HT-29 (cell line): ENCODE measurements around the gene GIGYF1. TPM values are rescaled to one million over a fixed set of nuclear protein-coding genes. Genes with fewer than 3 reads are reported as not detected.
A peak's percentile ranks its signal among the peaks of the same experiment; 100 is the strongest.

Experiments used
- DNase-seq: peaks from one replicate; pipeline ENCODE4 v3.0.0-alpha.2; 2015; ENCODE audit warnings: low spot score
- total RNA-seq: library from RNA; depleted of rRNA; stranded (reverse); fragments of >200 nt; shearing (Covaris generic); gene quantifications from 2 replicates; pipeline ENCODE4 v1.2.3, GENCODE V29; 2014

Gene GIGYF1
- total RNA-seq, 1 experiment from 2014 or later, result 46.9 TPM

- DNase-seq, result no peak
Measured at GRCh38 chr7:100684534-100685042, 9.5 kb downstream of the GIGYF1 start.

DNA sequence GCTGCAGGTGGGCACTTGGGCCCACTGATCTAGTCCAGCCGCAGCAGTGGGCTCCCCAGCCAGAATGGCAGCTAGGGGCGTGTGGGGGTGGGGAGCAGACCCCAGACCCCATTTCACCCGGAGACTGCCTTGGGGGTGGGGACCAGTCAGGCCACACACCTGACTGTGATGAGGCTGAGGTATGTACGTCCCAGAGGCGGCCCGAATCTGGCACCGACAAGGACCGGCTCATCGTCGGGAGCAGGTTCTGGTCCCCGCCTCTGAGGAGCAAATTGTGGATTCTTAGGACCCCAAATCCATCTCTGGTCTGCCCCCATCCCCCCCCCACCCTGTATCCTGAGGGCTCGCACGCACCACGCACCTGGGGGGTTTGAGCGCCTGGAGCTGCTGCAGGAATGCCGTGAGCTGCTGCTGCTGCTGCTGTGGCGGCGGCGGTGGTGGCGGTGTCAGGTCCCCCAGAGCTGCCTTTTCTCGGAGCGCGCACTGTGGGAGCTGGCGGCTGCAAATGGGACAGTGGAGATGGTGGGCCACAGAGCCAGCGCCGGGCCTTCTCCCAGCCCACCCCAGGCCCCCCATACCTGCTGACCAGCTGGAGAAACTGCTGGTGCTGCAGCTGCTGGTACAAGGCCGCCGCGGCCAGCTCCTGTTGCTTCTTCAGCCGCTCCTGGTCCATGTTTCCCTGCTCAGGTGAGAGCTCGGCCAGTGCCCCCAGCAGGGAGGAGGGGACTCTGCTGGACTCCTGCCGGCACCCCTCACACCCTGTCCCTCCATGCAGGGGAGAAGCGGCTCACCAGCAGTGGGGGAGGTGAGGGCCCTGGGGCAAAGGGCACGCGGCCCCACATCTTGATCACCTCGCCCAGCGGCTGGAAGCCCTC is 10.2 kb downstream of the GIGYF1 start:
- no peak for DNase-seq

GRCh38 chr7:100682991-100683658 is 10.9 kb downstream of the GIGYF1 start:
- no peak for DNase-seq

DNA sequence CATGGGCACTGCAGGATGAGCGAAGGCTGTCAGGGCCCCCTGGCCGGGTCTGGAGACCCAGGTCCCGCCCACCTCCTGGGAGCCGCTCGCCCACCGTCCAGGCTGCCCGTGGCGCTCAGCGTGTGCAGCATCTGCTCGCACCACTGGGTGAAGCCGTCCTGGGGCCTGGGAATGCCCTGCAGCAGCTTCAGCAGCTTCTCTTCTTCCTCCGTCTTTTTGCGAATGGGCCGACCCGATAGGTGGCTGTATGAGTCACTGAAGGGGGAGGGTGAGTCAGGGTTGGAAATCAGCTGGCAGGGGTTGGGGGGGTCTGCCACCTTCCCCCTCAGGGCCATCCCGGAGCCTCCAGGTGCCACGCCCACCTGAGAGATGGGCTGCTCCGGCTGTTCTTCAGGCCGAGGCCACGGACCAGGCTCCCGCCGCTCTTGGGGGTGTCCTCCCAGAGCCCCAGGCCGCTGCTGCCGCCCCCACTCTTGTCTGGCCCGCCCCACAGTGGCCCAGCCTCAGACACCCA is 11.8 kb downstream of the GIGYF1 start:
- no peak for DNase-seq

DNA sequence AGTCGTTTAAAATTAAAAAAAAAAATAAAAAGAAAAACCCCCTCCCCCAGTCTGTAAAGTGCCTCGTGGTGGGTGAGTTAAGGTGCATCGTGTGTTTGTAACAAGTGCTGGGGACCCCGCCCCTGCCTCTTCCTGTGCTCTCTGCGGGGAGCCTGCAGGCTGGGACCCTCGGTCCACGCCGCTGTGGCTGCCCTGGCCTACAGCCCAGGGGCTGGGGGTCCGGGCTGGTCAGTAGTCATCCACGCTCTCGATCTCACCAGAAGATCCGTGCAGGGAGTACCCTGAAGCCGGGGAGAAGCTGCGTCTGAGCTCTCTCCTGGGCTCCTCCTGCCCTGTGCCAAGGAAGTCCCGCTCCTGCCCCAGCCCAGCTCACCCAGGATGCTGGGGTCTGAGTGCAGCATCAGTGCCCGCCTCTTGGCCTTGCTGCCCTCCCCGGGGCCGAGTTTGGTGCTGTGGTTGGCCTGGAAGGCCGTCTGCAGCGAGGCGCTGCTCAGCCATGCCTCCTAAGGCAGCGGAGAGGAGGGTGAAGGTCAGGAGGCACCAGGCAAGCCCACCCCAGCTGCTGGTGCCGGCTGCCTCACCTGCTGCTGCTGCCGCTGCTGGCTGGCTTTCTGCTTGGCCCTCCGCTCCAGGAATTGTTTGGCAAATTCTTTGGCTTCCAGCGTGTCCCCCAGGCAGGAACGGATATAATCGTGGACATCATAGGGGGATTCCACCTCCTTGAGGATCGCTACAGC is 12.4 kb downstream of the GIGYF1 start:
- no peak for DNase-seq

DNA sequence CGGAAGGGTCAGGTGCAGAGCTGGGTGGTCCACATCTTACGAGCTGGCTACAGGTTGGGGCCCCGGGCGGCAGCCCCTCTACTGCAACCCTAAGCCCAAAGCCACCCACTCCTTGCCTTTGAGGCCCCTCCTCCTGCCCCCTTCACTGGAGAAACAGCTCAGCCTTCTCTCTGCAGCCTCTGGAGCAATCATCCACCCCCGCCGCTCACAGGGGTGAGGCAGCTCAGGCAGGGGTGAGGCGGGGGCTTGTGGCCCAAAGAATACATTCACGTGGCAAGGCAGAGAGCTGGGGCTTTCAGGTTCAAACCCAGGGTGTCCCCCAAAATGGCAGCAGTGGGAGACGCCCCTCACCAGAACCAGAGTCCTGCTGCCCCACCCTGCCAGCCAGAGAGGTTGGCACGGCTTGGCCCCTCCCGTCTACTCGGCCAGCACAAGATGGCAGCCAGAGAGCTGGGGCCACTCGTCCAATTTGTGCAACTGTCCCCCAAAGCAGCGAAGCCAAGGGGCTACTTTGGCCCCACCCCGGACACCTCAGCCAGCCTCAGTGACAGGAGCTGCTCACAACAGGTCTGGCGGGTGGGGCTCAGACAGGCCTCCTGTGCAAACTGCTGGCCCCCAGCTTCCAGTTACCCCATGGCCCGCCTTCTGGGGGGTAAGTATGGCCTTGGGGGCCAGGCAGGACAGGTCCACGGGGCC is 13.3 kb downstream of the GIGYF1 start:
- DNase-seq, result no peak

DNA sequence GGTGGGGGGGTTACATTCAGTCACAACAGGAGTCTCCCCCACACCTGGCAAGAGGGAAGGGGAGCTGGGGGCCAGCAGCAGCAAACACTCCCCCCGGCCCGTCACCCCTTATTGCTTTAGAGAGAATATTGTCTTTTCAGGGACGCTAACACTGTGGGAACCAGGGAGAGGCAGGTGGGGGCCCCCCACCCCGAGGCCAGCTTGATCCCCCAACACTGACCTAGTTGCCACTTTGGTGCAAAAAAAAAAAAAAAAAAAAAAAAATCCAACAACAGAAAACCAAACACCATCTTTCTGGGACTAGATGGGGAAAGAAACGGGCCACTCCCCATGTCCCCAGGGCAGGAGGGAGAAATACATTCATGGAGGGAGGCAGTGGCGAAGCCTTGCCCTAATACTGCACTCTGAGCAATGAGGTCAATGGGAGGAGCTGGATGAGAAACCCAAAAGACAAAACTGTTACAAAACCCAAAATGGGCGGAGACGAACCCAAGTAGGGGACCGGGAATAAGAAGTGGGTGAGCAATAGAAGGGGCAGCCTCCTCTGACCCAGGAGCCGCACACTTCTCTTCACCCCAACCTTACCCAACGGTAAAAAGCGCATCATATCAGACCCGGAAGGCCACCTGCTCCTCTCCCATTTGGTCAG is 14.0 kb downstream of the GIGYF1 start:
- no peak for DNase-seq

DNA sequence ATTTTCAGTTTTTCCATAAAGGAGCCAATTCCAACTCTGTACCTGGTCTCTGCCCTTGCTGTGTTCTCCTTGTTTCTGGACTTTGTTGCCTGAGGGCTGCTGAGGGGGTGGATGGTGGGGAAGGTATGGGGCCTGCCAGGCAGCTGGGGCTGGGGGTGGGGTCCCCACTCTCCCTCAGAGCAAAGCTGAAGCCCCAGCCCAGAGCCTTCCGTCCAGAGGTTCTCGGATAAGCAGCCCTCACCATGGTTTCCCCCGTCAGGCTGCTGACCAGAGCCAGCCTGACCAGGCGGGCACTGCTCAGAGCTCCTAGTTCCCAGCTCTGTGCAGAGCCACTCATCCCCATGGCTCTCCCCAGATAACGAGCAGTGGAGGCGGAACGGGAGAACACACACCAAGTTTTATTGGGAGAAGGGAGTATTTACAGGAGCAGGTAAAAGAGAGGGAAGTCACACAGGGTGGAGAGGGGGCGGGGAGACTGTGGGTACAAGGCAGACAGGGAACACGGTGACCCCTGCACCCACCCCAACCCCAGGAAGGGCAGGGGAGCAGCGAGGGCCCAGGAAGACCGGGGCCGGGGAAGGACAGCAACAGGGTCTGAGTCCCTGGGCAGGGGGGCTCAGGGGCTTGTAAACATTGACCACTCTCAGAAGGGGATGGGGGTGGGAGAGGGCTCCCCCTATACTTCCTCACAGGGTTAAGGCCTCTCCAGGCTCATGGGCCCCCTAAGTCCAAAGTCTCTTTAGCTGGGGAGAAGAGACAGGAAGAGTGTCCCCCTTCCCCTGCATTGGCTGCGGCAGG is 14.7 kb downstream of the GIGYF1 start:
- no peak for DNase-seq

GRCh38 chr7:100678291-100678984 is 15.6 kb downstream of the GIGYF1 start:
- no peak for DNase-seq

DNA sequence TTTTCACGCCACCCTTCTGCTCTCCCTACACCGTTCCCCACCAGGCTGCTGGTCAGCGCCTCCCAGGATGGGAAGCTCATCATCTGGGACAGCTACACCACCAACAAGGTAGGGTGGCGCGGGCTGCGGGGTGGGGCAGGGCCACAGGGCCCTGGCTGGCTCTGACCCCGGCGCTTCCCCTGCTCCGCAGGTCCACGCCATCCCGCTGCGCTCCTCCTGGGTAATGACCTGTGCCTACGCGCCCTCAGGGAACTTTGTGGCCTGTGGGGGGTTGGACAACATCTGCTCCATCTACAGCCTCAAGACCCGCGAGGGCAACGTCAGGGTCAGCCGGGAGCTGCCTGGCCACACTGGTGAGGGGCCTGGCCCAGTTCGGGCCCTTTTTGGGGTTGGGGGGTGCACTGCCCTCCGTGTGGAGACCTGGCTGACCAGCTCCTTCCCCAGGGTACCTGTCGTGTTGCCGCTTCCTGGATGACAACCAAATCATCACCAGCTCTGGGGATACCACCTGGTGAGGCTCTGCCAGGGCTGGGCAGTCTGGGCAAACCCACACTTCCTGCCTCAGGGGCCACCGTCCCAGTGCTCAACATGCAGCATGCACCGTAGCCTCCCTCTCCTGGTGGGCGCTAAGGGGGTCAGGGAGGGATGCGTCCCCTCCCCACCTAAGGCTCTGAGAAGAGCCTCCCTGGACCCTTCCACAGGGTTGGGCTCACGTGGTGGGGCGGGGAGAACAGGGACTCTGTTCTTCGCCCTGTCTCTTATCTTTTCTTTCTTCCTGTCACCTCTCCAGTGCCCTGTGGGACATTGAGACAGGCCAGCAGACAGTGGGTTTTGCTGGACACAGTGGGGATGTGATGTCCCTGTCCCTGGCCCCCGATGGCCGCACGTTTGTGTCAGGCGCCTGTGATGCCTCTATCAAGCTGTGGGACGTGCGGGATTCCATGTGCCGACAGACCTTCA is 16.5 kb downstream of the GIGYF1 start:
- DNase-seq, result no peak

DNA sequence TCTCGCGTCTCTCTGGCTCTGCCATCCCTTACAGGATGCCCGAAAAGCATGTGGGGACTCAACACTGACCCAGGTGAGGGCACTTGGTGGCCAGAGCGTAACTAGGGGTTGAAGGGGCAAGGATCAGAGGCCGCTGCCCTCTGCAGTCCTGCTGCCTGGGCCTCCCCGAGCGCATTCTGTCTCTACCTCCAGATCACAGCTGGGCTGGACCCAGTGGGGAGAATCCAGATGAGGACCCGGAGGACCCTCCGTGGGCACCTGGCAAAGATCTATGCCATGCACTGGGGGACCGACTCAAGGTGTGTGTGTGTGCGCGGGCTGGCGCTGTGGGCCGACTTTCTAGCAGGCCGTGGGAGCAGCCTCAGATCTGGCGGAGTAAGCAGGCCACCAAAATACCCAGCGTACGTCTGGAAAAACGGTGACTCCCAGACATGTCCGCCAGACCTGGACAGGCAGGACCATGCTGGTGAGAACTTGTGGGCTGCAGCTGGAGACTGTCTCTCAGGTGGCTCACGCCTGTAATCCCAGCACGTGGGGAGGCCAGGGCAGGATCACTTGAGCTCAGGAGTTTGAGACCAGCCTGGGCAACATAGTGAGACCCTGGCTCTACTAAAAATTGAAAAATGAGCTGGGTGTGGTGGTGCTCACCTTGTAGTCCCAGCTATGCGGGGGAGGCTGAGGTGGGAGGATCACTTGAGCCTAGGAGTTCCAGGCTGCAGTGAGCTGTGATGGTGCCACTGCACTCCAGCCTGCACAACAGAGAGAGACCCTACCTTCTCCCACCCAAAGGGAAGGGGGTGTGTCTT is 17.3 kb downstream of the GIGYF1 start:
- no peak for DNase-seq

DNA sequence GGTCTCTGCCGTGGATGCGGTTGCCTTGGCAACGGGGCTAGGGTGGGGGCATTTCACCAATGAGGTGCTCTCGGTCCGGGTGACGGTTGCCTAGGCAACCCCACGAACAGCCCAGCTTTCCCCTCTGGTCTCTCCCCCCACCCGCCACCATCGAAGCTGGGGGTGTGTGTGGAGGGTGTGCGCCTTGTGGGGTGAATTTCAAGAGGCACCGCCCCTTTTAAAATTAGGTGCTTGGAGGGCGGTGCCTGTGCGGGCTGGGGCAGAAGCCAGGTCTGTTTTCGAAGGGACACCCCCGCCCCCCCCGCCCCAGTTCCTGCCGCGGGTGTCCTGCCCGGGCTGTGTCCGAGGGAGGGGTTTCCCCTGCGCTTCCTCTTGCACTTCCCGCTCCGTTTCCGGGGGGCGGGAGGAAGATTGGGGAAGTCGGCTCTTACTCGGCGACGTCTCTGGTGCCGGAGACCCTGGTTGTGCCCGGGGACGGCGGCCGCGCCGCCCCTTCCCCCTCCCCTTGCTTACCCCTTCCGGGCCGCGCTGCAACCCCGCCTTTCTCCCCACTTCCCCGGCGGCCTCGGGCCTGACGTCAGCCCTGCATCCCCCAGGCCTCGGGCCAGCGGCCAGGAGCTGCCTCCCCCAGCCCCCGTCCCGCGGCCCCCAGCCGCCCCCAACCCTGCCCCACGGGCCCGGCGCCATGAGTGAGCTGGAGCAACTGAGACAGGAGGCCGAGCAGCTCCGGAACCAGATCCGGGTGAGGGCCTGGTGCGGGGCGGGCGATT is 18.3 kb downstream of the GIGYF1 start:
- peak; percentile 70 for DNase-seq

DNA sequence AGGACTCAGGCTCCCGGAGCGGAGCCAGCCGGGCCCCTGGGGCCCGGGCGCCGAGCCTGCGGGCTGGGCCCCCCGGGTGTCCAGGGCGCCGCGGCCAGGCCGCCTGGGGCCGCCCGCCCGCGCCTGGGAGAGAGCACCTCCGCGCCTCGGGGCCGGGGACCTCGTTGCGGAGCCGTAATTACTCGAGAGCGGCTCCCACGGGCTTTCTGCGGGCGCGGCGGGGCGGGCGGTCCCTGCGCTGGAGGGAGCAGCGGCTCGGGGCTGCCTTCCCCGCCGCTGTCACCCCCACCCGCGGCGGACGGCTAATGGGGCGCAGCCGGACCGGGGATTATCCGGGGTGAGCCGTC is 19.0 kb downstream of the GIGYF1 start:
- no peak for DNase-seq

GRCh38 chr7:100674411-100675104 is 19.5 kb downstream of the GIGYF1 start:
- peak; percentile 47 for DNase-seq

DNA sequence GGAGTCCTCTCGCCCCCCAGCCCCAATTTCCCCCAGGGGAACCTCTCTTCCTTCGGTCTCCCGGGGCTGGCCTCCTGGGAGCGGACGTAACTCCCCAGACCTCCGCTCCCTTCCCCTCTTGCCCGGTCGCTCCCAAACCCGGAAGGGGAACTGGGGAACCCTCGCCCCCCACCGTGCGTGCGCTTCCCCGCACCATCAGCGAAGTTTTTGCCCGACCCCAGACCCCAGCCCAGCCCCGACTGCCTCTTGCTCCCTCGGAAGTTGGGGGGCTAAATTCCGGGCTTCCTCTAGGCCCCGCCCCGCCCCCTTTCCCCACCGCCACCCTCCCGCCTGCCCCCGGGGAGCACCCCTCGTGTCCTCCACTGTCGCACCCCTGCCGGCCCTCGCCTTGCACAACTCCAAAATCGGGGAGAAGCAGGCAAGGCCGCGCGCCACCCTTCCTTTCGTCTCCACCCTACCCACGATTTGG is 20.1 kb downstream of the GIGYF1 start:
- DNase-seq, result peak; percentile 25
